HepG2 (cell line): Measurements from ENCODE around the gene CYP11A1. TPM values are rescaled to one million over a fixed set of nuclear protein-coding genes. Genes with fewer than 3 reads are reported as not detected.

Experiments used
- AKAP8 ChIP-seq: sonication (generic); formaldehyde crosslinking; IDR thresholded peaks from 2 replicates; pipeline ENCODE4 v1.5.1; 2020; ENCODE audit warnings: mild to moderate bottlenecking, missing genetic modification reagents
- ESRRA ChIP-seq: sonication (generic); formaldehyde crosslinking; IDR thresholded peaks from 2 replicates; pipeline ENCODE4 v1.5.1; 2020; ENCODE audit warnings: mild to moderate bottlenecking, low read depth, missing genetic modification reagents
- FLYWCH1 ChIP-seq: sonication (generic); formaldehyde crosslinking; IDR thresholded peaks from 2 replicates; pipeline ENCODE4 v1.8.1; 2023; ENCODE audit warnings: mild to moderate bottlenecking, missing genetic modification reagents
- HDAC1 ChIP-seq: sonication (generic); formaldehyde crosslinking; IDR thresholded peaks from 2 replicates; pipeline ENCODE4 v1.5.1; 2020; ENCODE audit warnings: mild to moderate bottlenecking, missing genetic modification reagents
- HNRNPL ChIP-seq: fragments of 200-400 bp; formaldehyde crosslinking; IDR thresholded peaks from 2 replicates; pipeline ENCODE4 v1.6.1; 2017; ENCODE audit warnings: mild to moderate bottlenecking, low read depth, low read length
- KLF9 ChIP-seq: IDR thresholded peaks from 2 replicates; pipeline ENCODE4 v1.6.1; 2016; ENCODE audit warnings: low read depth
- NFIC ChIP-seq: IDR thresholded peaks from 2 replicates; pipeline ENCODE4 v1.6.1; 2012; ENCODE audit warnings: mild to moderate bottlenecking, low read length, inconsistent platforms
- NFYC ChIP-seq: IDR thresholded peaks from 2 replicates; pipeline ENCODE4 v1.6.1; 2016; ENCODE audit warnings: missing genetic modification reagents, missing compliant biosample characterization
- RAD21 ChIP-seq: fragments of 450-650 bp; formaldehyde crosslinking; IDR thresholded peaks from 2 replicates; pipeline ENCODE4 v1.5.0; 2020; ENCODE audit warnings: mild to moderate bottlenecking
- SNAPC5 ChIP-seq: sonication (generic); formaldehyde crosslinking; IDR thresholded peaks from 2 replicates; pipeline ENCODE4 v1.8.1; 2023; ENCODE audit warnings: mild to moderate bottlenecking, missing genetic modification reagents, borderline replicate concordance
- SRSF1 ChIP-seq: fragments of 200-400 bp; formaldehyde crosslinking; optimal IDR thresholded peaks from 2 replicates; pipeline ENCODE3; 2017; ENCODE audit warnings: mild to moderate bottlenecking, low read depth, low read length, moderate library complexity
- TCF7L2 ChIP-seq: IDR thresholded peaks from 2 replicates; pipeline ENCODE4 v1.6.1; 2011; ENCODE audit warnings: mild to moderate bottlenecking, low read depth, low read length, moderate library complexity
- TEF ChIP-seq: sonication (generic); formaldehyde crosslinking; IDR thresholded peaks from 2 replicates; pipeline ENCODE4 v1.5.0; 2020; ENCODE audit warnings: missing genetic modification reagents
- ZBTB3 ChIP-seq: sonication (generic); formaldehyde crosslinking; IDR thresholded peaks from 2 replicates; pipeline ENCODE4 v1.4.0; 2020; ENCODE audit warnings: low read depth, mild to moderate bottlenecking, moderate library complexity, missing genetic modification reagents, borderline replicate concordance
- ZBTB8A ChIP-seq: sonication (generic); formaldehyde crosslinking; IDR thresholded peaks from 2 replicates; pipeline ENCODE4 v1.4.0; 2020; ENCODE audit warnings: mild to moderate bottlenecking, low read depth, missing genetic modification reagents, borderline replicate concordance
- ZGPAT ChIP-seq: IDR thresholded peaks from 2 replicates; pipeline ENCODE4 v1.6.1; 2016; ENCODE audit warnings: mild to moderate bottlenecking
- ZNF329 ChIP-seq: sonication (generic); formaldehyde crosslinking; IDR thresholded peaks from 2 replicates; pipeline ENCODE4 v1.9.0; 2021; ENCODE audit warnings: low read depth, mild to moderate bottlenecking, missing genetic modification reagents
- ZNF562 ChIP-seq: sonication (generic); formaldehyde crosslinking; IDR thresholded peaks from 2 replicates; pipeline ENCODE4 v1.8.0; 2022; ENCODE audit warnings: missing genetic modification reagents, borderline replicate concordance
- ZNF619 ChIP-seq: sonication (generic); formaldehyde crosslinking; IDR thresholded peaks from 2 replicates; pipeline ENCODE4 v1.4.0; 2020; ENCODE audit warnings: mild to moderate bottlenecking, missing genetic modification reagents
- ZNF660 ChIP-seq: sonication (generic); formaldehyde crosslinking; IDR thresholded peaks from 2 replicates; pipeline ENCODE4 v1.5.1; 2020; ENCODE audit warnings: mild to moderate bottlenecking, low read depth, missing genetic modification reagents, borderline replicate concordance
- ZSCAN30 ChIP-seq: sonication (generic); formaldehyde crosslinking; IDR thresholded peaks from 2 replicates; pipeline ENCODE4 v1.5.0; 2020; ENCODE audit warnings: mild to moderate bottlenecking, missing genetic modification reagents
- ZSCAN9 ChIP-seq: IDR thresholded peaks from 2 replicates; pipeline ENCODE4 v1.6.1; 2016; ENCODE audit warnings: borderline replicate concordance
- polyA plus RNA-seq, 8 experiments: library from polyadenylated mRNA; depleted of rRNA in 3 of 8; stranded (reverse) in 7 of 8; unstranded in 1 of 8; fragments of >200 nt; fragmentation: Illumina TruSeq in 4 of 8; extraction: Trizol in 4 of 8; gene quantifications; 2 replicates each; pipeline versions ENCODE4 v1.2.1 to v1.2.3, GENCODE V29; 2011 to 2016; ENCODE audit warnings: low read depth in 4 of 8, missing spikeins in 1 of 8, mixed read lengths in 1 of 8; ENCODE audit not compliant: insufficient read depth in 1 of 8
- total RNA-seq, 5 experiments: library from RNA; depleted of rRNA; stranded (reverse); fragments of >200 nt; fragmentation: Illumina TruSeq; extraction: Trizol; gene quantifications; 2 replicates each; pipeline ENCODE4 v1.2.3, GENCODE V29; 2016; ENCODE audit warnings: low read depth in 1 of 5

The CYP11A1 gene
- total and polyA plus RNA-seq, 2 of the 13 experiments (the other 11 are each of a cell fraction or from before 2014, with no cell fraction given), result 0.66 to 0.92 TPM

- peak; percentile 84 for TF ChIP-seq TEF (CRISPR knock-in tag)
- no peak for TF ChIP-seq NFIC
- TF ChIP-seq ZBTB3 (CRISPR knock-in tag), result peak; percentile 63; the same call in 1 of the 2 replicates
- TF ChIP-seq SNAPC5, result no peak
- no peak for TF ChIP-seq TCF7L2
- TF ChIP-seq ZNF562 (CRISPR knock-in tag), result no peak
- peak; percentile 31; the same call in 1 of the 2 replicates for TF ChIP-seq NFYC (CRISPR knock-in tag)
- TF ChIP-seq AKAP8 (CRISPR knock-in tag), result no peak
- TF ChIP-seq HNRNPL, result no peak
- TF ChIP-seq ZNF619 (CRISPR knock-in tag), result no peak
- TF ChIP-seq ZNF660 (CRISPR knock-in tag), result 0 out of 2 replicates have a peak, but pooled peaks have one; percentile 42
- 0 out of 2 replicates have a peak, but pooled peaks have one; percentile 52 for TF ChIP-seq FLYWCH1 (CRISPR knock-in tag)
- TF ChIP-seq RAD21 (CRISPR knock-in tag), result no peak
- TF ChIP-seq KLF9 (CRISPR knock-in tag), result 0 out of 2 replicates have a peak, but pooled peaks have one; percentile 49
- TF ChIP-seq ZGPAT (CRISPR knock-in tag), result no peak
- TF ChIP-seq HDAC1 (CRISPR knock-in tag), result no peak
- no peak for TF ChIP-seq SRSF1
- 0 out of 2 replicates have a peak, but pooled peaks have one; percentile 43 for TF ChIP-seq ZNF329 (CRISPR knock-in tag)
- TF ChIP-seq ZBTB8A (CRISPR knock-in tag), result no peak
- no peak for TF ChIP-seq ESRRA (CRISPR knock-in tag)
- peak; percentile 96 for TF ChIP-seq ZSCAN9 (CRISPR knock-in tag)
- peak; percentile 75; the same call in 1 of the 2 replicates for TF ChIP-seq ZSCAN30
These were observed 76.1 kb downstream of the CYP11A1 start (continued) for GRCh38 chr15:74291101-74292071.
